Medulla oblongata (tissue), 1 donor: ENCODE measurements around the gene MFSD12.
"Not testable (repeated sequence)": the region's sequence is repeated elsewhere in the genome, so short reads cannot be mapped to it uniquely, and the experiment has no call there.

Source experiments
- DNase-seq: peaks from one replicate; pipeline ENCODE4 v3.0.0-alpha.2; 2015; ENCODE audit errors: extremely low spot score

MFSD12 gene

GRCh38 chr19:3584036-3584802, 26.8 kb upstream of the MFSD12 start:
- DNase-seq, result not testable (repeated sequence)

- DNase-seq, result not testable (repeated sequence)
These were observed 24.4 kb upstream of the MFSD12 start for GRCh38 chr19:3581792-3582191.

GRCh38 chr19:3580156-3580934, 23.0 kb upstream of the MFSD12 start:
- DNase-seq, result peak; percentile 18

- DNase-seq, result no peak
These were observed 21.0 kb upstream of the MFSD12 start for GRCh38 chr19:3578390-3578789.

GRCh38 chr19:3577723-3578344, 20.4 kb upstream of the MFSD12 start:
- no peak for DNase-seq

- DNase-seq, result no peak
These were observed 19.5 kb upstream of the MFSD12 start for GRCh38 chr19:3576696-3577443.

- no peak for DNase-seq
These were observed 18.7 kb upstream of the MFSD12 start for GRCh38 chr19:3575949-3576673.

GRCh38 chr19:3575260-3575741, 17.9 kb upstream of the MFSD12 start:
- DNase-seq, result peak; percentile 15

GRCh38 chr19:3573858-3574637, 16.7 kb upstream of the MFSD12 start:
- DNase-seq, result peak; percentile 81

- DNase-seq, result no peak
These were observed 15.9 kb upstream of the MFSD12 start for GRCh38 chr19:3573162-3573857.

- no peak for DNase-seq
These were observed 15.4 kb upstream of the MFSD12 start, which contains the start of gene HMG20B for GRCh38 chr19:3572855-3573161. Gene HMG20B (plus strand): TSS chr19:3572944. CDS start chr19:3573310, 366 bp downstream.

GRCh38 chr19:3572132-3572854, 14.9 kb upstream of the MFSD12 start:
- DNase-seq, result peak; percentile 100

GRCh38 chr19:3570606-3571011, 13.2 kb upstream of the MFSD12 start:
- DNase-seq, result peak; percentile 86

GRCh38 chr19:3570042-3570441, 12.7 kb upstream of the MFSD12 start:
- not testable (repeated sequence) for DNase-seq

GRCh38 chr19:3565139-3565538, 7.8 kb upstream of the MFSD12 start:
- DNase-seq, result no peak

- no peak for DNase-seq
These were observed 6.5 kb upstream of the MFSD12 start for GRCh38 chr19:3563709-3564524.

- no peak for DNase-seq
These were observed 367 bp downstream of the MFSD12 start for GRCh38 chr19:3556978-3557460.

GRCh38 chr19:3556423-3556977, 886 bp downstream of the MFSD12 start:
- DNase-seq, result no peak
